ENCODE results near the gene STK40.

The STK40 gene

DNA sequence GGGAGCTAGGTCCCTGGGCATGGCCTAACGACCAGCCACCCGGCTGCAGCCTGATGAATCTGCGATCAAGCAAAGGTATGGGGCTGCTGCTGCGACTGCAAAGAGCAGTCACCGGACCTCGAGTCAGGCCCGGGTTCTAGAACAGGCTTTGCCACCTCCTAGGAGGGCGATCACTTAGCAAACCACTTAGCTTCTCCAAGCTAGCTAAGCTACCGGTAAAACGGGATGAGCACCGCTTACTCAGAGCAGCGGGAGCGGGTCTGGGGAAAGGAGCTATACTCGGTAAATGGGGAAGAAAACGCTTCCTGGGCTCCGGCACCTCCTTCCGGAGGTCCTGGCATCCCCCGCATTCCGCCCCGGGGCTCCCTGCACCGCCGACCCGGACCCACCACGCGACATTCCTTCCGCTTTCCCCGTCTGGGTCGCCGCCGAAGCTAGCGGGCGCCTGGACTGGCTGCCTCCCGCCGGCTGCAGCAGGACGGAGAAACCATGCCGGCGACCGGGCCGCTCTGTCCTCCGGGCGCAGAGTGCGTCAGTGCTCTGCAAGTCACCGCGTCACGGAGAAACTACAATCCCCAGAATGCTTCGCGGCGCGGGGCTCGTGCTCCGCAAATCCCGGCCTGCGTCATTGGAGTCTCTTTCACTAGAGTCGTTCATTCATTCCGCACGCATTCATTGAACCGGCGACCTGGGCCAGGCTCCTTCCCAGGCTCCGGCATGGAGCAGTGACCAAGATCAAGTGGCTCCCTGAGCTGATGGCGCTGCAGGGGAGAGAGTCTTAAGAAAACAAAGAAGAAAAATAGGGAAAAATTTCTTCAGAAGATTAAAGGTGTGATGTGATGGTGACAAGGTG lies 11.9 kb upstream of the STK40 start, which contains the start of gene LSM10:
Gene LSM10, minus strand, starts transcription at position 531 of the 853 bp plus-strand sequence. CDS start 3,779 bp downstream, outside the sequence.
- peak; percentile 87 for DNase-seq

- DNase-seq = no peak
Measured at GRCh38 chr1:36397083-36397377, 11.3 kb upstream of the STK40 start.

- DNase-seq = no peak
Measured at GRCh38 chr1:36396359-36396758, 10.6 kb upstream of the STK40 start.

- DNase-seq = no peak
Measured at GRCh38 chr1:36393686-36394085, 8.0 kb upstream of the STK40 start.

DNA sequence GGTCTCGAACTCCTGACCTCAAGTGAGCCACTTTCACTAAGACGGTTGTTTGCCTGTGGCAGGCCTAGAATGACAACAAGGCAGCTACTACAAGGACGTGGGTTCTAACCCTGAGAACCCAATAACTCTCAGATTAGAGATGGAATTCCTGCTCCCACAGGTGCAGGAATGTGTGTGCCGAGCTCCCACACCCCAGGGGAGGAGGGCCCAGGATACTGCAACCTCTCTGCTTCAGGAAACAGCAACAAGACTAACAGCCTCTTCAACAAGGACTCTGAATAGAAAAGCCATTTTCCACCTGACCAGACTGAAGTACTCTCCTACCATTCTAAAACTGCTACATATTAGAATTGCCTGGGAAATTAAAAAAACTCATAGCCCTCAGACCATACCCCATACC lies 7.1 kb upstream of the STK40 start:
- no peak for DNase-seq

DNA sequence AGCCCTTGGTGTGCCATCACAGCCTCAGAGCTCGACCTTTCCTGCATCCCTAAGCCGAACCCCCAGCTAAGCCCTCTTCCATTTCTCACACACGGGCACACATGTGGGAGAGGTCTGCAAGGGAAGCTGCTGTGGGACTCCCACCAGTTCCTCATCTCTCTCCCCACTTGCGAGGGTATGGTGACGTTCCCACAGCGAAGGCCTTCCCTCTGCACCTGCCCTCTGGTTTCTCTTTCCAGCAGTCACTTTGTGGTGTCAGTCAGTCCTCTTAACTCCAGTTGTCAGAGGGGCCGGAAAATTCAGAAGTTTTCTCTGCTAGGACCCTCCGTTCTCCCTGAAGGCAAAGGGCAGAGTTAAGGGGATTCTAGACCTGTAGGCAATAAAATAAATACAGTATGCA lies 5.5 kb upstream of the STK40 start:
- DNase-seq = no peak

DNA sequence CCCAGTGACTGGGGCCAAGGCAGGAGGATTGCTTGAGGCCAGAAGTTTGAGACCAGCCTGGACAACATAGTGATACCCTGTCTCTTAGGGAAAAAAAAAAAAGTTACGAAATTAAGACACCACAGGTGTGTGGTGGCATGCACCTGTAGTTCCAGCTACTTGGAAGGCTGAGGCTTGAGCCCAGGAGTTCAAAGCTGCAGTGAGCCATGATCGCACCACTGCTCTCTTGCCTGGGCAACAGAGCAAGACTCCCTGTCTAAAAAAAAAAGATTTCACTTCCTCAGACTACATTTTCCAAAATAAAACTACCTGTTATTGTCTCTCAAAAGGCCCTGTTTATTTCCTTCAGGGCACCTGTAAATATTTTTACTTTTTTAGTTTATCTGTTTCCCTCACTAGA lies 4.7 kb upstream of the STK40 start:
- DNase-seq = no peak

GRCh38 chr1:36389999-36390398 lies 4.3 kb upstream of the STK40 start:
- DNase-seq = no peak

DNA sequence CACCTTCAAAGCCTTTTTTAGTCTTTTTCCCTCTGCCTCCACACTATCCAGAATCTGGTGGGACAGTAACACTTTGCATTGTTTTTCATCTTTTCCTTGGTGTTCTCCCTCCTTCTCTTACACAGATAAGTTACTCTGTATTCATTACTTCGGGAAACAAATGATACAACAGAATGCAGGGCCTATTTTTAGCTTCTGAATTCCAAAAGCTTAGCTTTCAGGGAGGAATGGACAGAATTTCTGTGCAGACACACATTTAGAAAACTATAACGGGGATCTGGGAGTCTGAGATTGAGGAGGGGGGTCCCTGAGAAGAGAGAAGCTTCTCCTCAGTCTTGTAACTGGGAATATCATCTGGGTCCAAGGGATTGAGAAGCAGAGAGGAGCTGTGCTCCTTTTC lies 3.5 kb upstream of the STK40 start:
- DNase-seq = no peak

DNA sequence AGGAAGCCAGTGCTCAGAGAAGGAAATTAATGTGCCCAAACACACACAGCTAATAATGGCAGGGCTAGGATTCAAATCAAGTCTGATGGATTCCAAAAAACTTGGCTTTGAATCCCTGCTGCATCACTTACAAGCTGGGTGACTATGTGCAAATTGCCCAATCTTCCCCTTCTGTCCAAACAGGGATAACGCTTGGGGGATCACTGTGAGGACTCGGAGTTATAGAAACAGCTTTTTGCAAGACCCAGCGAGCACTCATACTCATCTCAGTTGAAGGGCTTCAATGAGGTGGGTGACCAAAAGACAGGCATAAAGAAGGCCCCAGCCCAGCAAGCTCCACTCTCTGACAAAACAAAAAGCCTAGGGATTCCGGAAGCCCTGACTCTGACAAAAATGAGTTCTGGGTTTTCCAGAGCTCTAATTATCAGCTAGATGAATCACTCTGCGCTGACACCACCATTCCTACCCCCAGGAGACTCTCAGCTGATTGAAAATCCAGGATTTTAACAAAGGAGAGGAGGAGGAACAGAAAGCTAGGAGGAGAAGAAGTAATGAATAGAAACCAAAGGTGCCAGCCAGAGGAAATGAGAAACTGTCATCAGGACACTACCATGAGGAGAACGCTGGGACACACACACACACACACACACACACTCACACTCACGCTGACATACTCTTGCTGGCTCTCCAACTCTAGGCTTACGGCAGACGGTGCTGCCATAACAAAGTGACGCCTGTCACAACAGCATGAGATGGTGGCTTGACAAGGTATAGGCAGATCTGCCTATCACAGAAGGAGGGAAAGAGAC lies 1.6 kb upstream of the STK40 start:
- DNase-seq = no peak

GRCh38 chr1:36386265-36387140 lies 779 bp upstream of the STK40 start:
- DNase-seq = peak; percentile 66

DNA sequence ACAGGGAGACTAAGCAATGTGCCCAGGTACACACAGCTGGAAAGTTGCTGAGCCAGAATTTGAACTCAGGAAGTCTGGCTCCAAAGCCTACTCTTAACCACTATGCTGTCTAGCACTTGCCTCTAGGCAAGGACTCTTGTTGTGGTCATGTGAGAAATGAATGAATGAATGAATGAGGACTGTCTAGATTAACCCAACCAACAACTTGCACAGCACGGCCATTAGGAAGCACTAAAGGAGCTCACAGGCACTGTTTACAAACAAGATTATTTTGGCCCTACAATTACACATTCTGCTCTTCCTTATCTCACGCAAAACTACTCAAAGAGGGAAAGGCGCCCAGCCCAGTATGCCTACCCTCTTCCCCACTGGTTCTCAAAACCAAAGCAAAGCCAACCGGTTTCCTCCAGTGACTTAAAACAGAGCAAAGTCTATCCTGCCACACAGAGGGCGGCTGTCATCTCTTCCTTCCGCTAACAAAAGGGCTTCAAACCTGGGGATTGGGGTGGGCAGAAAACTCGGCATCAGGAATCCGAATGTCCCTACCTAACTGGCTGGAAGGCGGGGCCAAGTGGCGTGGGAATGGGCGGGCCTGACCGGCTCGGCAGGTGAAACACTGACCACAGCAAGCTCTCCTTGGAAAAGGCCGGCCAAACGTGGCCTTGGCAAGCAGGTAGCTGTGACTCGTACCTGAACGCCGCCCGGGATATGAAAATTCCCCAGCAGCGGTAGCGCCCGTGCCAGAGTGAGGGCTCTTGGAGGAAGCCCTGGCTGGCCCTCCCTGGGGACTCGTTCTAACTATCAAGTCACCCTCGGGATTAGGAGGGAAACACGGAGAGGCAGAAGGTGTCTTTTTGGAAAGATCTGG lies 948 bp downstream of the STK40 start:
- DNase-seq = no peak

DNA sequence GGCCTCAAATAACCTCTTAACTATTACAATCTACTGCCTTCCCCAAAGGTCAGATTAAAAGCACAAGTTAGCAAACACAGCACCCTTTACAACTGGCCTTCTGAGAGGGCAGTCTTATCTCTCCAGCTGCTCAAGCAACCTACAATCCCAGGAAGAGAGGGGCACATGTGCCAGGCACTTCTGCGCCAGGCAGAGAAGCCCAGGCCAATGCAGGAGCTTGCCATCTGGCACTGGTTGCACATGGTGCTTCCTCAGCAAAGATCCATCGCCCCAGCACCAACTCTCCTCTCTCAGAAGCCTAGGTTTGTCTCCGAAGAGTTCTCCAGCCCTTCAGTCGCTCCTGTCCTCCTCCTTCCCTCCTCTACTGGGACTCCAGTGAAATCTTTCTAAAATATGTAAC lies 2.5 kb downstream of the STK40 start:
- no peak for DNase-seq

GRCh38 chr1:36382669-36383068 lies 3.1 kb downstream of the STK40 start:
- DNase-seq = no peak

DNA sequence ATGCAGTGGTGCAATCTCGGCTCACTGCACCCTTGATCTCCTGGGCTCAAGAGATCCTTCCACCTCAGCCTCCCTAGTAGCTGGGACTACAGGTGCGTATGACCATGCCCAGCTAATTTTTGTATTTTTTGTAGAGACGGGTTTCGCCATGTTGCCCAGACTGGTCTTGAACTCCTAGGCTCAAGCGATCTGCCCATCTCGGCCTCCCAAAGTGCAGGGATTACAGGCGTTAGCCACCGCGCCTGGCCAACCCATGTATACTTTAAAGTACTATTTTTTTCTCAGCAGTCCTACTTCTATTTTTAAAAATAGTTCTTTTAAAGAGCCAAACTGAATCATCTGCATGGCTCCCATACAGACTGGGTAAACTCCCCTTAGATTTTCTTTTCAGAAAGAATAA lies 3.5 kb downstream of the STK40 start:
- no peak for DNase-seq

- no peak for DNase-seq
Measured at GRCh38 chr1:36381405-36381804, 4.3 kb downstream of the STK40 start.

DNA sequence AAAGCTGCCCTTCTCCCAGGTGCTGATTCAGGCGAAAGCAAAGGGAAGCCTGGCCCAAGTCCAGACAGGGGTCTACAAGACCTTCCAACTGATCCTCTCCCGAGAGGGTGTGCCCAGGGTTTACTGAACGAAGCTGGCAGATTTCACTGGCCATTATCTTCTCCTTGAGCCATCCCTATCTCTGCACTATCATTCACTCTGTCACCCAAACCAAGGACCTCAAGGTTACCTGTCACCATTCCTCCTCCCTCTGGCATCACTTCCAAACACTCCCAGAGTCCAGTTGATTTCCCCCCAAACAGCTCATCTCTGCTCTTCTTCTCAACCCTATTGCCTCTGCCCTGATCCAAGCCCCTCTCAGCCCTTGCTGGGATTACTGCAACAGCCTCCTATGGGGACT lies 4.9 kb downstream of the STK40 start:
- DNase-seq = no peak

- DNase-seq = no peak
Measured at GRCh38 chr1:36380143-36380619, 5.5 kb downstream of the STK40 start.

DNA sequence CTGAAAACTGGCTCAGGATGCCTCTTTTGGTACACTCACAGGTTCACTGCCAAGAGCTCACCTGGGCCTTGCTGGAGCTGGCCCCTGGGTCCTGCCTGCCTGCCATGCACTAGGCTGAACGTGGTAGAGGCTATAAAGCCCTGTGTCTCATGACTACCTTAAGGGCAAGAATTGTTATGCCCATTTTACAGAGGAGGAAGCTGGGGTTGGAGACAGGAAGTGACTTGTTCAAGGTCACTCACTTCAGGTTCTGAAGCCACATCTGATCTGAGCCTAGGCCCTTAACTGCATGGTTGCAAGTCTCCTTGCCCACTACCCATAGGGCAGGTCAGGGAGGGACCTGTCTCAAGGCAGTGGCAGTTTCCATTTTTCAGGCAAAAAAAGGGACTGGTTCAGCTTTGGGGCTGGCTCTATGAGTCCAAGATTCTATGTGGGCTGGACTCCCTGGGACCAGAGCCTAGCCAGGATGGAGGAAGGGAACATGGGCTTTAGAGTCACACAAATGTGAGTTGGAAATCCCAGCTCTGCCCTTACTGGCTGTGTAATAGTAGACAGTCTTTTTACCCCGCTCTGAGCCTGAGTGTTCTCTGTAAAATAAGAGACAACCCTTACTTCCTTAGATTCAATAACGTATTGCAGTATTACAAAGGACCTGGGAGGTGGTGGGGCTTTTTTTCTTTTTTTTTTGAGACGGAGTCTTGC lies 7.8 kb downstream of the STK40 start:
- DNase-seq = no peak

- no peak for DNase-seq
Measured at GRCh38 chr1:36372617-36373016, 13.1 kb downstream of the STK40 start.

DNA sequence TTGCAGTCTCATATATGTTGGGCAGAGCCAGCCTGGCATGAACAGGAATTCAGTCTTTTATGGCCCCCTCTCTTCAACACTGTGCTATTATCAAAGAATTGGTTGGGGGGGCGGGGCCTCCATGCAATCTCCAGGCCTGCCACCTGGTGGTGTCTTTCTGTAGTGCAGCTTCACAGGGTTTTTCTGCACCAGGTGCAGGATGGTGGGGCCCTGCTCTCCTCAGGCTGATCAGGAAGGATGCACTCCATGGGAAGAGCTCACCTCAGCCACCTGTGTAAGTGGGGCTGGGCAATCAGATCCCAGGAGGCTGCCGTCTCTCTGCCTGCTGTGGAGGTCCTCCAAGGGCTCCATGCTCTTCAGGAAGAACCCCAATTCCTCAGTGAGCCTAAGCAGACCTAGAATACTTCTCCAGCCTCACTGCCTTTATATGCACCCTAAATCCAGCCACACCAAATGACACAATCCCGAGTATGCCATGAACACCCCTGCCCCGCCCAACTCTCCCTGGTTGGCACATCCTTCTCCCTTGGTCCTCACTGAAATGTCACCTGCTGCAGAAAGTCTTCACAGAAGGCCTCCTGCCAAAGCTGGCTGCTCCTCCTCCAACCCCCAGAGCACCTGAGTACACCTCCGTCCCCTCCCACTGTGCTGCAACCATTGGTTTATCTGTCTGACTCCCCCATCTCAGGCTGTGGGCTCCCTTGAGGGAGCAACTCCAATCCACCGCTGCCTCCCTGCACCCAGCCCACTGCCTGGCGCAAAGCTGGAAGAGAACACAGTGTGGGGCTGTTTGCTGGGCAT lies 16.5 kb downstream of the STK40 start:
- DNase-seq = peak; percentile 5

All from SHP77 treated with DMSO at 0.1 percent for 48 hours (cell line).